Karpas-422 (cell line): Measurements from ENCODE around the gene FAM47E. TPM values are rescaled to one million over a fixed set of nuclear protein-coding genes. Genes with fewer than 3 reads are reported as not detected.

Experiments used
- DNase-seq: peaks from one replicate; pipeline ENCODE4 v3.0.0-alpha.2; 2015
- H2AFZ ChIP-seq: fragments of 200-600 bp; sonication (generic); 2 replicates; pipeline ENCODE4 v1.6.1; 2014; ENCODE audit warnings: antibody characterized with exemption, low read length, mixed read lengths
- H3K27ac ChIP-seq: fragments of 200-600 bp; sonication (generic); 2 replicates; pipeline ENCODE4 v1.5.1; 2014; ENCODE audit warnings: mild to moderate bottlenecking, low read length, moderate library complexity
- H3K27me3 ChIP-seq: fragments of 200-600 bp; sonication (generic); 2 replicates; pipeline ENCODE4 v1.6.1; 2014; ENCODE audit warnings: low read length, mixed read lengths
- H3K36me3 ChIP-seq: fragments of 200-600 bp; sonication (generic); 2 replicates; pipeline ENCODE4 v1.6.1; 2014; ENCODE audit warnings: low read length, mixed read lengths; ENCODE audit not compliant: insufficient read depth
- H3K4me1 ChIP-seq: fragments of 200-600 bp; sonication (generic); 2 replicates; pipeline ENCODE4 v1.6.1; 2014; ENCODE audit warnings: mild to moderate bottlenecking, low read length, mixed read lengths
- H3K4me2 ChIP-seq: fragments of 200-600 bp; sonication (generic); 2 replicates; pipeline ENCODE4 v1.6.1; 2014; ENCODE audit warnings: low read length, low read depth, mild to moderate bottlenecking; ENCODE audit not compliant: poor library complexity, severe bottlenecking
- H3K4me3 ChIP-seq: fragments of 200-600 bp; sonication (generic); 2 replicates; pipeline ENCODE4 v1.5.1; 2014; ENCODE audit warnings: mild to moderate bottlenecking, antibody characterized with exemption, low read length, mixed read lengths
- H3K79me2 ChIP-seq: fragments of 200-600 bp; sonication (generic); 2 replicates; pipeline ENCODE4 v1.6.1; 2014; ENCODE audit warnings: mild to moderate bottlenecking, low read length, mixed read lengths
- H3K9ac ChIP-seq: fragments of 200-600 bp; sonication (generic); 2 replicates; pipeline ENCODE4 v1.6.0; 2014; ENCODE audit warnings: low read length
- H3K9me2 ChIP-seq: fragments of 200-600 bp; sonication (generic), shearing (Covaris generic); replicated peaks from 2 replicates; pipeline ENCODE4 v1.6.0; 2014; ENCODE audit warnings: mild to moderate bottlenecking, low read length, moderate library complexity; ENCODE audit not compliant: insufficient read depth
- H3K9me3 ChIP-seq: fragments of 300-700, 200-600 bp; sonication (generic); 2 replicates; pipeline ENCODE4 v1.6.1; 2014; ENCODE audit warnings: low read length, mixed read lengths
- H4K20me1 ChIP-seq: fragments of 200-600 bp; sonication (generic); 2 replicates; pipeline ENCODE4 v1.6.1; 2014; ENCODE audit warnings: mild to moderate bottlenecking, antibody characterized with exemption, low read length, low read depth; ENCODE audit not compliant: insufficient read depth
- total RNA-seq: library from RNA; depleted of rRNA; stranded (reverse); fragments of >200 nt; shearing (Covaris generic); gene quantifications from 2 replicates; pipeline ENCODE4 v1.2.3, GENCODE V29; 2014; ENCODE audit warnings: low replicate concordance

Gene FAM47E
- total RNA-seq, 1 experiment from 2014 or later = not detected

- no peak overlapping the region for H3K4me2 ChIP-seq
- H2AFZ ChIP-seq = no peak overlapping the region
Measured at GRCh38 chr4:76309939-76310550, 58.5 kb downstream of the FAM47E start.

GRCh38 chr4:76310683-76311082, 59.2 kb downstream of the FAM47E start:
- no peak overlapping the region for H3K4me2 ChIP-seq
- H3K4me3 ChIP-seq = no peak overlapping the region
- no peak overlapping the region for H2AFZ ChIP-seq
- no peaks in the 10 kb centered on the region for H4K20me1 ChIP-seq
- no peaks in the 10 kb centered on the region for H3K9me3 ChIP-seq
- no peaks in the 10 kb centered on the region for H3K27me3 ChIP-seq
- H3K36me3 ChIP-seq = no peaks in the 10 kb centered on the region
- no peaks in the 10 kb centered on the region for H3K9me2 ChIP-seq
- no peak overlapping the region for H3K27ac ChIP-seq
- H3K4me1 ChIP-seq = no peaks in the 10 kb centered on the region
- no peak overlapping the region for H3K9ac ChIP-seq
- no peak for DNase-seq
- H3K79me2 ChIP-seq = no peaks in the 10 kb centered on the region

More at GRCh38 chr4:76309939-76310550, 58.5 kb downstream of the FAM47E start:
- Histone ChIP-seq H3K9me2 (no peaks in the 10 kb centered on the region), H4K20me1 (no peaks in the 10 kb centered on the region), H3K9ac (no peak overlapping the region), H3K36me3 (no peaks in the 10 kb centered on the region), H3K9me3 (no peaks in the 10 kb centered on the region), H3K27me3 (no peaks in the 10 kb centered on the region), H3K4me3 (no peak overlapping the region), H3K4me1 (no peaks in the 10 kb centered on the region), H3K79me2 (no peaks in the 10 kb centered on the region), H3K27ac (no peak overlapping the region)
- no peak for DNase-seq

- H3K9me2 ChIP-seq = no peaks in the 10 kb centered on the region
- H3K36me3 ChIP-seq = no peaks in the 10 kb centered on the region
- H3K9ac ChIP-seq = no peak overlapping the region
- H3K79me2 ChIP-seq = no peaks in the 10 kb centered on the region
- H3K4me1 ChIP-seq = no peaks in the 10 kb centered on the region
- no peak overlapping the region for H3K4me3 ChIP-seq
- DNase-seq = no peak
- H3K27me3 ChIP-seq = no peaks in the 10 kb centered on the region
- H3K4me2 ChIP-seq = no peak overlapping the region
- H3K27ac ChIP-seq = no peak overlapping the region
- H2AFZ ChIP-seq = no peak overlapping the region
- no peaks in the 10 kb centered on the region for H3K9me3 ChIP-seq
- no peaks in the 10 kb centered on the region for H4K20me1 ChIP-seq
Measured at GRCh38 chr4:76311896-76312331, 60.4 kb downstream of the FAM47E start.

GRCh38 chr4:76312457-76312856, 60.9 kb downstream of the FAM47E start:
- Histone ChIP-seq H3K9ac (no peak overlapping the region), H3K36me3 (no peaks in the 10 kb centered on the region), H3K27me3 (no peaks in the 10 kb centered on the region), H3K9me2 (no peaks in the 10 kb centered on the region), H3K9me3 (no peaks in the 10 kb centered on the region), H3K4me1 (no peaks in the 10 kb centered on the region), H2AFZ (no peak overlapping the region), H3K27ac (no peak overlapping the region), H4K20me1 (no peaks in the 10 kb centered on the region), H3K4me3 (no peak overlapping the region), H3K4me2 (no peak overlapping the region), H3K79me2 (no peaks in the 10 kb centered on the region)
- DNase-seq = no peak

- Histone ChIP-seq H3K4me3 (no peak overlapping the region), H3K27me3 (no peaks in the 10 kb centered on the region), H3K79me2 (no peaks in the 10 kb centered on the region), H3K9me3 (no peaks in the 10 kb centered on the region), H3K9ac (no peak overlapping the region), H3K36me3 (no peaks in the 10 kb centered on the region), H2AFZ (no peak overlapping the region), H4K20me1 (no peaks in the 10 kb centered on the region), H3K4me2 (no peak overlapping the region), H3K27ac (no peak overlapping the region), H3K4me1 (no peaks in the 10 kb centered on the region), H3K9me2 (no peaks in the 10 kb centered on the region)
- DNase-seq = no peak
Measured at GRCh38 chr4:76313547-76313946, 62.0 kb downstream of the FAM47E start.

- no peaks in the 10 kb centered on the region for H3K27me3 ChIP-seq
- no peak overlapping the region for H3K4me3 ChIP-seq
- no peaks in the 10 kb centered on the region for H3K36me3 ChIP-seq
- H4K20me1 ChIP-seq = no peaks in the 10 kb centered on the region
- H3K9me2 ChIP-seq = no peaks in the 10 kb centered on the region
- H3K4me2 ChIP-seq = no peak overlapping the region
- DNase-seq = no peak
- H3K79me2 ChIP-seq = no peaks in the 10 kb centered on the region
- H2AFZ ChIP-seq = no peak overlapping the region
- H3K9me3 ChIP-seq = no peaks in the 10 kb centered on the region
- H3K9ac ChIP-seq = no peak overlapping the region
- H3K27ac ChIP-seq = no peak overlapping the region
- H3K4me1 ChIP-seq = no peaks in the 10 kb centered on the region
Measured at GRCh38 chr4:76315267-76315918, 63.9 kb downstream of the FAM47E start.

GRCh38 chr4:76316131-76316530, 64.6 kb downstream of the FAM47E start:
- Histone ChIP-seq H3K36me3 (no peaks in the 10 kb centered on the region), H3K4me1 (no peaks in the 10 kb centered on the region), H2AFZ (no peak overlapping the region), H3K27me3 (no peaks in the 10 kb centered on the region), H4K20me1 (no peaks in the 10 kb centered on the region), H3K4me3 (no peak overlapping the region), H3K9me3 (no peaks in the 10 kb centered on the region), H3K9ac (no peak overlapping the region), H3K79me2 (no peaks in the 10 kb centered on the region), H3K27ac (no peak overlapping the region), H3K9me2 (no peaks in the 10 kb centered on the region), H3K4me2 (no peak overlapping the region)
- no peak for DNase-seq

- no peak for DNase-seq
- Histone ChIP-seq H4K20me1 (no peaks in the 10 kb centered on the region), H3K9ac (no peak overlapping the region), H3K36me3 (no peaks in the 10 kb centered on the region), H3K79me2 (no peaks in the 10 kb centered on the region), H2AFZ (no peak overlapping the region), H3K4me3 (no peak overlapping the region), H3K4me1 (no peaks in the 10 kb centered on the region), H3K9me2 (no peaks in the 10 kb centered on the region), H3K27me3 (no peaks in the 10 kb centered on the region), H3K9me3 (no peaks in the 10 kb centered on the region), H3K4me2 (no peak overlapping the region), H3K27ac (no peak overlapping the region)
Measured at GRCh38 chr4:76322236-76322635, 70.7 kb downstream of the FAM47E start.
